Progenitor cell of endocrine pancreas (in vitro differentiated cells): ENCODE results near the gene ERCC2. TPM values are rescaled to one million over a fixed set of nuclear protein-coding genes. Genes with fewer than 3 reads are reported as not detected.

Experiments
- DNase-seq: peaks from one replicate; pipeline ENCODE4 v3.0.0; 2021; ENCODE audit warnings: low spot score; ENCODE audit not compliant: unreplicated experiment
- H3K27ac Mint-ChIP-seq: 2 replicates; pipeline ENCODE4 v1.8.0; 2021; ENCODE audit warnings: mild to moderate bottlenecking, moderate library complexity, mixed read lengths
- H3K27me3 Mint-ChIP-seq: 2 replicates; pipeline ENCODE4 v1.8.0; 2021; ENCODE audit warnings: mixed read lengths
- H3K36me3 Mint-ChIP-seq: 2 replicates; pipeline ENCODE4 v1.8.0; 2022; ENCODE audit warnings: mixed read lengths; ENCODE audit not compliant: insufficient read depth
- H3K4me1 Mint-ChIP-seq: 2 replicates; pipeline ENCODE4 v1.8.0; 2021; ENCODE audit warnings: low read depth, mixed read lengths
- H3K4me3 Mint-ChIP-seq: 2 replicates; pipeline ENCODE4 v1.8.0; 2021; ENCODE audit warnings: low read depth, mild to moderate bottlenecking, moderate library complexity, mixed read lengths
- H3K9me3 Mint-ChIP-seq: 2 replicates; pipeline ENCODE4 v1.8.0; 2021; ENCODE audit warnings: low read depth, mixed read lengths
- CTCF ChIP-seq: fragments of 200-600 bp; sonication (generic); IDR thresholded peaks from one replicate; pipeline ENCODE4 v1.5.0; 2021; ENCODE audit warnings: antibody characterized with exemption, mild to moderate bottlenecking; ENCODE audit not compliant: unreplicated experiment
- total RNA-seq: library from RNA; stranded (reverse); gene quantifications from 2 replicates; pipeline ENCODE4 v1.2.1, GENCODE V29; 2021

Gene ERCC2
- total RNA-seq, 1 donor from 2014 or later, result 63.8 TPM

DNA sequence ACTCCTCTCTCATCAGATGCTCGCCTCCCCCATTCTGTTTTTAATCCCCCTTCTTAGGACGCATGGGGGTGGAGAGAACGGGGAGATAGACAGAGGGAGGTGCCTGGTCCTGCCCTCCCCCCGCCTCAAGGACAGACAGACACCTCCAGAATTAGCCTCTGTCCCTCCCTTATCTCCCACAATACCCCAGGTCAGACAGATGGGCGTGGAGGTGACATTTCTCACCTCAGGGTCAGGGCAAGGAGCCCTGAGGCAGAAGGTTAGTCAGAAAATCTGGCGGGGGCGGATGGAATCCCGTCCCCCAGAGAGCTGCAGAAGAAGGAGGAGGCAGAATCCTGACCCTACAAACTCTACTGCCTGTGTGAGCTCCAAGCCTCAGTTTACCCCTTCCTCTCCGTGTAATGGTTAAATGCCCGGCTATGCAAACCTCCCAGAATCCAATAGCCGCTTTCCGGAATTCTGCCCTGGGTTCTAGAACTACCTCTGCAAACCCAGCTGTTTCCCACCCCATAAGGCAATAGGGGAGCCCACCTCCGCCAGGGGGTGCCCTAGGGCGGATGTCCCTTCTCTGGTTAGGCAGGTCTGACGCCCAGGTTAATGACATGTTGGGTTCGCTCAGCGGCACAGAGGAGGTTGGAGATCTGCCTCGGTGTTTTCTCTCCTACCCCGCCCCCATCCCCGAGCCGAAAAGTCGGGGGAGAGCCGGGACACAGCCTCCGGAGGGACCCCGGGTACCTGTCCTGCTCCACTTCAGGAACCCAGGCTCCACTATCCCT lies 33.6 kb upstream of the ERCC2 start:
- peaks cover 12% of the 10 kb centered on the region for H3K4me1 Mint-ChIP-seq
- no peaks in the 10 kb centered on the region for H3K9me3 Mint-ChIP-seq
- H3K27me3 Mint-ChIP-seq, result peaks cover 24% of the 10 kb centered on the region
- DNase-seq, result peak; percentile 56
- peak; percentile 62 for TF ChIP-seq CTCF
- H3K27ac Mint-ChIP-seq, result peak overlapping the region; percentile 99
- H3K4me3 Mint-ChIP-seq, result peak overlapping the region; percentile 96
- H3K36me3 Mint-ChIP-seq, result peaks cover 4% of the 10 kb centered on the region

- H3K4me1 Mint-ChIP-seq, result peaks cover 16% of the 10 kb centered on the region
- no peak for DNase-seq
- H3K4me3 Mint-ChIP-seq, result no peak overlapping the region
- H3K36me3 Mint-ChIP-seq, result no peaks in the 10 kb centered on the region
- no peaks in the 10 kb centered on the region for H3K9me3 Mint-ChIP-seq
- peaks cover 29% of the 10 kb centered on the region for H3K27me3 Mint-ChIP-seq
- H3K27ac Mint-ChIP-seq, result no peak overlapping the region
- no peak for TF ChIP-seq CTCF
Observed at GRCh38 chr19:45403272-45403671, 32.9 kb upstream of the ERCC2 start.

DNA sequence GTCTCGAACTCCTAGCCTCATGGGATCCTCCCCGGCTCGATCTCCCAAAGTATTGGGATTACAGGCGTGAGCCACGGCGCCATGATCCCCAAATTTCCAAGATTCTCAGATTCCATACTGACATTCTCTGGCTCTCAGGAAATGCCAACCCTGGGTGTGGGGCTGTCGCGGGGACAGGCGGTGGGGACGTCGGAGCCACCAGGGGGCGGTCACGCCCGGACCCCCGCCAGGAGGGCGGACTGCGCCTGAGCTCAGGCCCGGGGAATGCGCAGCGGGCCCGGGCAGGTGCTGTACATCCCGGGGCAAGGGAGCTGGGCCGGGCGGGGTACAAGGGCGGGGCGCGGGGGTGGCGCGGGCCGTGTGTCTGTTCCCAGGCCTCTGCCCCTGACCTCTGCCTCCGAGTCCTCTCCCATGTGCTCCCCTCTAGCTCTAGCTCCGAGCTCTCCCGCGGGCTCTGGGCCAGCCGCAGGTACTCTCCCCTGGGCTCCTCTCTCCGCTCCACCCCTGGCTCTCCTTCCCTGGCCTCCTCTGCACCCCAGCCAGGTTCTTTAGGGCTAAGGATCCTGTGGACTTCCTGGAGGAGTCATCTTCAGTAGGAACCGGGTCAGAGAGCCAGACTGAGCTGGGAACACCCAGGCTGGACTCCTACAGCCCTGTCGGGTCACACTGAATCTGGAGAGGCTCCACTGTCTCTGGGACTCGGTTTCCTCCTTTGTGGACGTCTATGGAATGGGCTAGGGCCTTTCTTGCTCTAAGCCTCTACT lies 32.1 kb upstream of the ERCC2 start:
- Mint-ChIP-seq H3K27ac (peak overlapping the region; percentile 77), H3K4me3 (no peak overlapping the region), H3K9me3 (no peaks in the 10 kb centered on the region), H3K27me3 (peaks cover 33% of the 10 kb centered on the region), H3K4me1 (peaks cover 16% of the 10 kb centered on the region), H3K36me3 (no peaks in the 10 kb centered on the region)
- peak; percentile 62 for DNase-seq
- peak; percentile 83 for TF ChIP-seq CTCF

- peaks cover 36% of the 10 kb centered on the region for H3K27me3 Mint-ChIP-seq
Observed at GRCh38 chr19:45401815-45402214, 31.4 kb upstream of the ERCC2 start.

More at GRCh38 chr19:45401815-45402214, 31.4 kb upstream of the ERCC2 start:
- no peak for DNase-seq
- Mint-ChIP-seq H3K27ac (no peak overlapping the region), H3K4me3 (no peak overlapping the region), H3K4me1 (peaks cover 14% of the 10 kb centered on the region), H3K9me3 (no peaks in the 10 kb centered on the region), H3K36me3 (no peaks in the 10 kb centered on the region)
- no peak for TF ChIP-seq CTCF
